HepG2 (cell line): ENCODE measurements around the gene GPR39. TPM values are rescaled to one million over a fixed set of nuclear protein-coding genes. Genes with fewer than 3 reads are reported as not detected.

Source experiments
- ATAC-seq: fragments of 200-7000 bp; cut with Tn5 transposase; 3 replicates; pipeline ENCODE4 v1.9.1; 2020; ENCODE audit warnings: mild to moderate bottlenecking, moderate library complexity
- BruUV-seq: library from RNA; stranded (reverse); fragments of 400-500 nt; replicated peaks from 2 replicates; lab custom pipeline; 2021; lab: Mats Ljungman, UMichigan
- CTCF ChIA-PET: fragments of 300-600 bp; formaldehyde crosslinking; extraction: SDS; loops from one replicate; lab custom pipeline; 2021; ENCODE audit warnings: low total read pairs, inconsistent platforms, low intra/inter-chr PET ratio; lab: Yijun Ruan, JAX
- POLR2A ChIA-PET: fragments of 350-600 bp; sonication (Branson Sonifier 250); formaldehyde crosslinking; loops from one replicate; lab custom pipeline; 2020; ENCODE audit warnings: antibody characterized with exemption, inconsistent platforms; lab: Yijun Ruan, JAX
- DNase-seq: peaks from one replicate; pipeline ENCODE4 v3.0.0-alpha.2; 2015; ENCODE audit warnings: low spot score
- FAIRE-seq: peaks from 3 replicates; lab custom pipeline; 2011; peaks lifted over from hg19 to GRCh38; lab: Jason Lieb, UNC
- H2AFZ ChIP-seq: one replicate; pipeline ENCODE4 v1.6.1; 2011; ENCODE audit warnings: low read length, inconsistent platforms
- H3K27ac ChIP-seq: fragments of 300-600 bp; 3 replicates; pipeline ENCODE4 v1.8.0; 2011; ENCODE audit warnings: mixed run types, mild to moderate bottlenecking, mixed read lengths, low read length, inconsistent platforms; ENCODE audit not compliant: insufficient read depth; ENCODE audit errors: extremely low read length
- H3K27me3 ChIP-seq, 2 experiments: fragments of 200-600 bp in 1 of 2; 2 replicates in 1 of 2; 3 replicates in 1 of 2; pipeline versions ENCODE4 v1.6.0 to v1.8.0; 2011; ENCODE audit warnings: low read length in 2 of 2, mild to moderate bottlenecking in 2 of 2, moderate library complexity in 2 of 2, inconsistent platforms in 1 of 2; ENCODE audit not compliant: insufficient read depth in 2 of 2, control insufficient read depth in 1 of 2
- H3K36me3 ChIP-seq, 2 experiments: fragments of 200-600 bp in 1 of 2; replicated peaks in 1 of 2; 2 replicates in 1 of 2; 3 replicates in 1 of 2; pipeline versions ENCODE4 v1.5.1 to v1.8.0; 2011; ENCODE audit warnings: low read length in 2 of 2, inconsistent platforms in 1 of 2; ENCODE audit not compliant: insufficient read depth in 2 of 2, control insufficient read depth in 1 of 2
- H3K4me1 ChIP-seq: 2 replicates; pipeline ENCODE4 v1.5.1; 2012; ENCODE audit warnings: low read length, inconsistent platforms; ENCODE audit not compliant: insufficient read depth
- H3K4me2 ChIP-seq: 2 replicates; pipeline ENCODE4 v1.6.0; 2011; ENCODE audit warnings: low read depth, low read length, inconsistent platforms
- H3K4me3 ChIP-seq, 3 experiments: fragments of 200-600 bp in 1 of 3; sonication (generic), shearing (Covaris generic) in 1 of 3; replicated peaks in 1 of 3; 2 replicates each; pipeline ENCODE4 v1.5.1; 2011 to 2016; ENCODE audit warnings: low read length in 3 of 3, inconsistent platforms in 2 of 3, low read depth in 2 of 3, mild to moderate bottlenecking in 2 of 3, control low read depth in 1 of 3, mixed read lengths in 1 of 3; ENCODE audit not compliant: insufficient read depth in 1 of 3
- H3K79me2 ChIP-seq: one replicate; pipeline ENCODE4 v1.6.1; 2011; ENCODE audit warnings: low read length, inconsistent platforms; ENCODE audit not compliant: insufficient read depth
- H3K9ac ChIP-seq: 2 replicates; pipeline ENCODE4 v1.6.0; 2011; ENCODE audit warnings: mild to moderate bottlenecking, low read depth, low read length, inconsistent platforms; ENCODE audit not compliant: insufficient read depth
- H3K9me3 ChIP-seq: 2 replicates; pipeline ENCODE4 v1.5.1; 2012; ENCODE audit warnings: mild to moderate bottlenecking, low read length
- H4K20me1 ChIP-seq: 2 replicates; pipeline ENCODE4 v1.6.0; 2011; ENCODE audit warnings: inconsistent platforms, mild to moderate bottlenecking, low read length, moderate library complexity; ENCODE audit not compliant: insufficient read depth
- MTA3 ChIP-seq: sonication (generic); formaldehyde crosslinking; IDR thresholded peaks from 2 replicates; pipeline ENCODE4 v1.4.0; 2020; ENCODE audit warnings: missing genetic modification reagents
- NFATC3 ChIP-seq: sonication (generic); formaldehyde crosslinking; IDR thresholded peaks from 2 replicates; pipeline ENCODE4 v1.5.1; 2020; ENCODE audit warnings: mild to moderate bottlenecking, missing genetic modification reagents
- SP4 ChIP-seq: sonication (generic); formaldehyde crosslinking; IDR thresholded peaks from 2 replicates; pipeline ENCODE4 v1.8.1; 2023; ENCODE audit warnings: mild to moderate bottlenecking, missing genetic modification reagents
- ZSCAN31 ChIP-seq: sonication (generic); formaldehyde crosslinking; IDR thresholded peaks from 2 replicates; pipeline ENCODE4 v1.5.0; 2020; ENCODE audit warnings: low read depth, mild to moderate bottlenecking, missing genetic modification reagents
- WGBS: methylation state at CpG from one replicate; pipeline ENCODE4 v1.1.6; 2017; ENCODE audit warnings: low lambda C conversion rate; 5-methylcytosine and 5-hydroxymethylcytosine counted together
- in situ Hi-C: cut with HindIII; loops from 2 replicates; pipeline ENCODE4 v1.10.0; 2017; ENCODE audit warnings: low pct_unique_long_range_greater_than_20kb; ENCODE audit not compliant: extremely low pct_ligation_motif_present
- intact Hi-C: fragments of 100-400 bp; cut with micrococcal nuclease; formaldehyde crosslinking; loops from one replicate; pipeline ENCODE4 v1.10.0; 2022; ENCODE audit not compliant: unreplicated experiment
- polyA plus RNA-seq, 8 experiments: library from polyadenylated mRNA; depleted of rRNA in 3 of 8; stranded (reverse) in 7 of 8; unstranded in 1 of 8; fragments of >200 nt; fragmentation: Illumina TruSeq in 4 of 8; extraction: Trizol in 4 of 8; gene quantifications; 2 replicates each; pipeline versions ENCODE4 v1.2.1 to v1.2.3, GENCODE V29; 2011 to 2016; ENCODE audit warnings: low read depth in 4 of 8, missing spikeins in 1 of 8, mixed read lengths in 1 of 8; ENCODE audit not compliant: insufficient read depth in 1 of 8
- total RNA-seq, 5 experiments: library from RNA; depleted of rRNA; stranded (reverse); fragments of >200 nt; fragmentation: Illumina TruSeq; extraction: Trizol; gene quantifications; 2 replicates each; pipeline ENCODE4 v1.2.3, GENCODE V29; 2016; ENCODE audit warnings: low read depth in 1 of 5
- TF ChIP-seq, protein P1 (sequence below): sonication (generic); formaldehyde crosslinking; IDR thresholded peaks from 2 replicates; pipeline ENCODE4 v1.5.0; 2020; ENCODE audit warnings: missing genetic modification reagents, mild to moderate bottlenecking, borderline replicate concordance
- TF ChIP-seq, protein P2 (sequence below): sonication (generic); formaldehyde crosslinking; IDR thresholded peaks from 2 replicates; pipeline ENCODE4 v1.9.0; 2021; ENCODE audit warnings: missing genetic modification reagents, borderline replicate concordance
- TF ChIP-seq, protein P3 (sequence below): sonication (generic); formaldehyde crosslinking; IDR thresholded peaks from 2 replicates; pipeline ENCODE4 v1.4.0; 2020; ENCODE audit warnings: missing genetic modification reagents
- TF ChIP-seq, protein P4 (sequence below): sonication (generic); formaldehyde crosslinking; IDR thresholded peaks from 2 replicates; pipeline ENCODE4 v1.8.0; 2022; ENCODE audit warnings: mild to moderate bottlenecking, missing genetic modification reagents, borderline replicate concordance
- TF ChIP-seq, protein P5 (sequence below): sonication (generic); formaldehyde crosslinking; conservative IDR thresholded peaks from 2 replicates; pipeline ENCODE4 v1.4.0; 2020; ENCODE audit warnings: missing genetic modification reagents
- TF ChIP-seq, protein P6 (sequence below): sonication (generic); formaldehyde crosslinking; IDR thresholded peaks from 2 replicates; pipeline ENCODE4 v1.4.0; 2020; ENCODE audit warnings: missing genetic modification reagents, borderline replicate concordance

GPR39 gene
- total and polyA plus RNA-seq, 2 of the 13 experiments (the other 11 are each of a cell fraction or from before 2014, with no cell fraction given) = 0.16 to 0.62 TPM

DNA sequence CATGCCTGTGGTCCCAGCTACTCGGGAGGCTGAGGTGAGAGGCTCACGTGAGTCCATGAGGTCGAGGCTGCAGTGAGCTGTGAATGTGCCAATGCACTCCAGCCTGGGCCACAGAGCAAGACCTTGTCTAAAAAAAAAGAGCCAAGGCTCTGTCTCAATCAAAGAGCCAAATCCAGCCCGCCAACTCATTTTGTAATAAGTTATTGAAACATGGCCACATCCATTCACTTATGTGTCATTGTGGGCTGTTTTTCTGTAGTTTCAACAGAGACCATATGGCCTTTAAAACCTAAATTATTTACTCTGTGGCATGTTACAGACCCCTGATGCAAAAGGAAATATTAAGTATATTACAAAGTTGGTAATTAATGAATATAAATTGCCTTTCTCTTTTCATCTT, 60.8 kb downstream of the GPR39 start (continued):
- TF ChIP-seq, protein P1, sequence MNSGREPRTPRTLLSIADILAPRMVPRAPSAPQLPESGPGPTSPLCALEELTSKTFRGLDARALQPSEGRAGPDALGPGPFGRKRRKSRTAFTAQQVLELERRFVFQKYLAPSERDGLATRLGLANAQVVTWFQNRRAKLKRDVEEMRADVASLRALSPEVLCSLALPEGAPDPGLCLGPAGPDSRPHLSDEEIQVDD (CRISPR knock-in tag) = no peak

DNA sequence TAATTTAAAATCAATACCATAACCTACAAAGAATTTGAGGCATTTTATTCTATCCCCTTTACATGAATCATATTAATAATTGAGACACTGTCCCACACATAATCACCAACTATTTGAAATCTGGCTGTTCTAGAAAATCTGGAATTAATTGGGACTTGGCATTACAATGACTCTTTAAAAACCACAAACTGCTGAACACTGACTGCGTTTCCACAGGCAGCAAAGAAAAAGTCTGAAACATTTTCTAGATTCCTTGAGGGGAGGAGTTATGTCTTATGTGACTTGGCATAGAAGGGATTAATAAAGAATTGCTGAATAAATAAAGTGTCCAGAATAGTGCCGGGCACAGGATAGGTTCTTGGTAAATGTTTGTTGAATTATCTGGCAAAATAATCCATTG, 61.4 kb downstream of the GPR39 start:
- ATAC-seq (no peak), FAIRE-seq (no peak), DNase-seq (no peak)
- WGBS = 37% methylated on average over 2 of the region's 2 CpGs
- POLR2A ChIA-PET = no interaction called here
- no peaks in the 10 kb centered on the region for H3K79me2 ChIP-seq
- peaks cover 91% of the 10 kb centered on the region for H3K9me3 ChIP-seq
- BruUV-seq = no TSS peak
- no peak overlapping the region for H3K27ac ChIP-seq
- H3K4me1 ChIP-seq = no peaks in the 10 kb centered on the region
- H3K4me3 ChIP-seq = no peak overlapping the region
- CTCF ChIA-PET = no interaction called here
- in situ Hi-C loops = no loop called here
- no peak overlapping the region for H3K4me2 ChIP-seq
- no peaks in the 10 kb centered on the region for H3K27me3 ChIP-seq
- H3K36me3 ChIP-seq = no peaks in the 10 kb centered on the region
- intact Hi-C loops = no loop called here
- no peak overlapping the region for H3K9ac ChIP-seq
- H4K20me1 ChIP-seq = no peaks in the 10 kb centered on the region
- no peak overlapping the region for H2AFZ ChIP-seq
- TF ChIP-seq, protein P2, sequence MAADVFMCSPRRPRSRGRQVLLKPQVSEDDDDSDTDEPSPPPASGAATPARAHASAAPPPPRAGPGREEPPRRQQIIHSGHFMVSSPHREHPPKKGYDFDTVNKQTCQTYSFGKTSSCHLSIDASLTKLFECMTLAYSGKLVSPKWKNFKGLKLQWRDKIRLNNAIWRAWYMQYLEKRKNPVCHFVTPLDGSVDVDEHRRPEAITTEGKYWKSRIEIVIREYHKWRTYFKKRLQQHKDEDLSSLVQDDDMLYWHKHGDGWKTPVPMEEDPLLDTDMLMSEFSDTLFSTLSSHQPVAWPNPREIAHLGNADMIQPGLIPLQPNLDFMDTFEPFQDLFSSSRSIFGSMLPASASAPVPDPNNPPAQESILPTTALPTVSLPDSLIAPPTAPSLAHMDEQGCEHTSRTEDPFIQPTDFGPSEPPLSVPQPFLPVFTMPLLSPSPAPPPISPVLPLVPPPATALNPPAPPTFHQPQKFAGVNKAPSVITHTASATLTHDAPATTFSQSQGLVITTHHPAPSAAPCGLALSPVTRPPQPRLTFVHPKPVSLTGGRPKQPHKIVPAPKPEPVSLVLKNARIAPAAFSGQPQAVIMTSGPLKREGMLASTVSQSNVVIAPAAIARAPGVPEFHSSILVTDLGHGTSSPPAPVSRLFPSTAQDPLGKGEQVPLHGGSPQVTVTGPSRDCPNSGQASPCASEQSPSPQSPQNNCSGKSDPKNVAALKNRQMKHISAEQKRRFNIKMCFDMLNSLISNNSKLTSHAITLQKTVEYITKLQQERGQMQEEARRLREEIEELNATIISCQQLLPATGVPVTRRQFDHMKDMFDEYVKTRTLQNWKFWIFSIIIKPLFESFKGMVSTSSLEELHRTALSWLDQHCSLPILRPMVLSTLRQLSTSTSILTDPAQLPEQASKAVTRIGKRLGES = no peak
- TF ChIP-seq, protein P3, sequence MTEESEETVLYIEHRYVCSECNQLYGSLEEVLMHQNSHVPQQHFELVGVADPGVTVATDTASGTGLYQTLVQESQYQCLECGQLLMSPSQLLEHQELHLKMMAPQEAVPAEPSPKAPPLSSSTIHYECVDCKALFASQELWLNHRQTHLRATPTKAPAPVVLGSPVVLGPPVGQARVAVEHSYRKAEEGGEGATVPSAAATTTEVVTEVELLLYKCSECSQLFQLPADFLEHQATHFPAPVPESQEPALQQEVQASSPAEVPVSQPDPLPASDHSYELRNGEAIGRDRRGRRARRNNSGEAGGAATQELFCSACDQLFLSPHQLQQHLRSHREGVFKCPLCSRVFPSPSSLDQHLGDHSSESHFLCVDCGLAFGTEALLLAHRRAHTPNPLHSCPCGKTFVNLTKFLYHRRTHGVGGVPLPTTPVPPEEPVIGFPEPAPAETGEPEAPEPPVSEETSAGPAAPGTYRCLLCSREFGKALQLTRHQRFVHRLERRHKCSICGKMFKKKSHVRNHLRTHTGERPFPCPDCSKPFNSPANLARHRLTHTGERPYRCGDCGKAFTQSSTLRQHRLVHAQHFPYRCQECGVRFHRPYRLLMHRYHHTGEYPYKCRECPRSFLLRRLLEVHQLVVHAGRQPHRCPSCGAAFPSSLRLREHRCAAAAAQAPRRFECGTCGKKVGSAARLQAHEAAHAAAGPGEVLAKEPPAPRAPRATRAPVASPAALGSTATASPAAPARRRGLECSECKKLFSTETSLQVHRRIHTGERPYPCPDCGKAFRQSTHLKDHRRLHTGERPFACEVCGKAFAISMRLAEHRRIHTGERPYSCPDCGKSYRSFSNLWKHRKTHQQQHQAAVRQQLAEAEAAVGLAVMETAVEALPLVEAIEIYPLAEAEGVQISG (CRISPR knock-in tag) = no peak
- TF ChIP-seq, protein P4, sequence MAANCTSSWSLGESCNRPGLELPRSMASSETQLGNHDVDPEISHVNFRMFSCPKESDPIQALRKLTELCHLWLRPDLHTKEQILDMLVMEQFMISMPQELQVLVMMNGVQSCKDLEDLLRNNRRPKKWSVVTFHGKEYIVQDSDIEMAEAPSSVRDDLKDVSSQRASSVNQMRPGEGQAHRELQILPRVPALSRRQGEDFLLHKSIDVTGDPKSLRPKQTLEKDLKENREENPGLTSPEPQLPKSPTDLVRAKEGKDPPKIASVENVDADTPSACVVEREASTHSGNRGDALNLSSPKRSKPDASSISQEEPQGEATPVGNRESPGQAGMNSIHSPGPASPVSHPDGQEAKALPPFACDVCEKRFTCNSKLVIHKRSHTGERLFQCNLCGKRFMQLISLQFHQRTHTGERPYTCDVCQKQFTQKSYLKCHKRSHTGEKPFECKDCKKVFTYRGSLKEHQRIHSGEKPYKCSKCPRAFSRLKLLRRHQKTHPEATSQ (CRISPR knock-in tag) = no peak
- TF ChIP-seq MTA3 (CRISPR knock-in tag) (no peak), ZSCAN31 (CRISPR knock-in tag) (no peak), NFATC3 (no peak), SP4 (no peak)
- TF ChIP-seq, protein P5, sequence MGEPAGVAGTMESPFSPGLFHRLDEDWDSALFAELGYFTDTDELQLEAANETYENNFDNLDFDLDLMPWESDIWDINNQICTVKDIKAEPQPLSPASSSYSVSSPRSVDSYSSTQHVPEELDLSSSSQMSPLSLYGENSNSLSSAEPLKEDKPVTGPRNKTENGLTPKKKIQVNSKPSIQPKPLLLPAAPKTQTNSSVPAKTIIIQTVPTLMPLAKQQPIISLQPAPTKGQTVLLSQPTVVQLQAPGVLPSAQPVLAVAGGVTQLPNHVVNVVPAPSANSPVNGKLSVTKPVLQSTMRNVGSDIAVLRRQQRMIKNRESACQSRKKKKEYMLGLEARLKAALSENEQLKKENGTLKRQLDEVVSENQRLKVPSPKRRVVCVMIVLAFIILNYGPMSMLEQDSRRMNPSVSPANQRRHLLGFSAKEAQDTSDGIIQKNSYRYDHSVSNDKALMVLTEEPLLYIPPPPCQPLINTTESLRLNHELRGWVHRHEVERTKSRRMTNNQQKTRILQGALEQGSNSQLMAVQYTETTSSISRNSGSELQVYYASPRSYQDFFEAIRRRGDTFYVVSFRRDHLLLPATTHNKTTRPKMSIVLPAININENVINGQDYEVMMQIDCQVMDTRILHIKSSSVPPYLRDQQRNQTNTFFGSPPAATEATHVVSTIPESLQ (CRISPR knock-in tag) = no peak
- TF ChIP-seq, protein P6, sequence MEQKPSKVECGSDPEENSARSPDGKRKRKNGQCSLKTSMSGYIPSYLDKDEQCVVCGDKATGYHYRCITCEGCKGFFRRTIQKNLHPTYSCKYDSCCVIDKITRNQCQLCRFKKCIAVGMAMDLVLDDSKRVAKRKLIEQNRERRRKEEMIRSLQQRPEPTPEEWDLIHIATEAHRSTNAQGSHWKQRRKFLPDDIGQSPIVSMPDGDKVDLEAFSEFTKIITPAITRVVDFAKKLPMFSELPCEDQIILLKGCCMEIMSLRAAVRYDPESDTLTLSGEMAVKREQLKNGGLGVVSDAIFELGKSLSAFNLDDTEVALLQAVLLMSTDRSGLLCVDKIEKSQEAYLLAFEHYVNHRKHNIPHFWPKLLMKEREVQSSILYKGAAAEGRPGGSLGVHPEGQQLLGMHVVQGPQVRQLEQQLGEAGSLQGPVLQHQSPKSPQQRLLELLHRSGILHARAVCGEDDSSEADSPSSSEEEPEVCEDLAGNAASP (CRISPR knock-in tag) = no peak
